ENCODE results near the gene UGT1A6. TPM values are rescaled to one million over a fixed set of nuclear protein-coding genes. Genes with fewer than 3 reads are reported as not detected.

Gene UGT1A6
- total and polyA plus RNA-seq, 2 of the 4 experiments (the other 2 are of a cell fraction) = not detected

DNA sequence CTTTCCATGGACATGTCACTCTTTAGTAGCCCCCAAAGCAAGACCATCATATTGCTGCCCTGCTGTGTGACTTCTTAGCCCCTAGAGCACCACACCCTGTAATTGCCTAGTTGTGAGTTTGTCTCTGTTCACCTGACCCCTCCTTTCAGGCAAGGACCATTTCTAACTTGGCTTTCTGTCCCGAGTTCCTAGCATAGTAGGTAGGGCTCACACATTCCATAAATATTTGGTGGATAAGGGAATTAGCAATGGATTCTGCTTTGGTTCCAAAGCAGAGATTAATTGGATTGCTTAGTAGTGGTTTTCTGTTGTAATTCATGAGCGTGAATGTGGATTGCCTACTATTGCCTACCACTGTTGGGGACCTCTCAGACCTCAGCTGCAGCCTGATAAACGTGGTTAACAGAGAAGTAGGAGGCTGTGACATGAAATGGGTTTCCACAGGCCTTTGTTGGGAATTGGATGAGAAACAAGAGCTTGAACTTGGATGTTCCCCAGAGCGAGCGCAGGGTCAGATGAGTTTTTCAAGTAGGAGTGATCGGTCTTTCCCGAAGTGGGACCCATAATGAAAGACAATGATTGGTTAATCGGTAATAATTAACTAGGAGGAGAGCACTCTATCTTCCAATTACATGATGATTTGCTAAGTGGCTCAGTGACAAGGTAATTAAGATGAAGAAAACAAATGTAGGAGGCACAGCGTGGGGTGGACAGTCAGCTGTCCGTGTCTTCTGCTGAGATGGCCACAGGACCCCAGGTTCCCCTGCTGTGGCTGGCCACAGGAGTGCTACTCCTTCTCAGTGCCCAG, 54.0 kb downstream of the UGT1A6 start:
- no peak overlapping the region for H3K9ac ChIP-seq (ENCODE audit: low read depth, low read length)
- H3K4me2 ChIP-seq (ENCODE audit: low read depth, low read length) = no peak overlapping the region
- H3K56ac ChIP-seq (ENCODE audit: extremely low read depth, insufficient read depth, low read length) = no peak overlapping the region
- no peak overlapping the region; the same call in 2 of the 3 replicates for H2BK15ac ChIP-seq (ENCODE audit: low read depth, low read length)
- no peak overlapping the region for H3K4ac ChIP-seq (ENCODE audit: low read depth, low read length)
- POLR2A ChIA-PET (ENCODE audit: unreplicated experiment) = no interaction called here
- ATAC-seq (ENCODE audit: low read depth) (no peak), DNase-seq (no peak)
- CTCF ChIA-PET = interaction anchor here (0.6 kb wide), 1 partner anchor 16 kb away, joined by 3 read pairs; no protein-coding TSS in a partner anchor
- H4K8ac ChIP-seq (ENCODE audit: low read depth in 2 of 2, low read length in 2 of 2) = no peak overlapping the region
- H3K9me3 ChIP-seq (ENCODE audit: control insufficient read depth, insufficient read depth, low read length) = peaks cover 4% of the 10 kb centered on the region; the same call in 1 of the 2 replicates
- no peaks in the 10 kb centered on the region; the same call in 1 of the 2 replicates for H3K27me3 ChIP-seq (ENCODE audit: control insufficient read depth, insufficient read depth, low read length)
- H3K27ac ChIP-seq (ENCODE audit: insufficient read depth, low read length) = no peak overlapping the region
- dilution Hi-C loops (cut with HindIII; ENCODE audit: low sequenced_read_pairs, unreplicated experiment) = no loop called here
- H3K36me3 ChIP-seq (ENCODE audit: control insufficient read depth, insufficient read depth, low read length) = no peaks in the 10 kb centered on the region
- no peak overlapping the region for H3K14ac ChIP-seq (replicated peaks; ENCODE audit: low read depth, low read length)
- H3K4me1 ChIP-seq (ENCODE audit: control insufficient read depth, insufficient read depth, low read length) = no peaks in the 10 kb centered on the region
- H2BK5ac ChIP-seq (ENCODE audit: low read depth, low read length, poor library complexity, severe bottlenecking) = no peak overlapping the region
- BruUV-seq (replicated peaks) = no TSS peak
- no peak overlapping the region for H2AK9ac ChIP-seq (replicated peaks; ENCODE audit: low read depth, low read length, poor library complexity)
- no peaks in the 10 kb centered on the region for H3K9me1 ChIP-seq (ENCODE audit: insufficient read depth, low read length)
- H3K18ac ChIP-seq (ENCODE audit: low read depth, low read length) = no peak overlapping the region
- H2AFZ ChIP-seq (replicated peaks; ENCODE audit: low read length, poor library complexity) = no peak overlapping the region
- H3K4me3 ChIP-seq (ENCODE audit: insufficient read depth, low read depth, low read length) = no peak overlapping the region
- H4K5ac ChIP-seq (ENCODE audit: low read depth, low read length) = no peak overlapping the region
- no peak overlapping the region for H4K91ac ChIP-seq (ENCODE audit: insufficient read depth, low read depth, low read length)
- no peak overlapping the region for H2BK120ac ChIP-seq (ENCODE audit: low read depth, low read length)
- no peak overlapping the region for H3K23ac ChIP-seq (ENCODE audit: low read depth, low read length)
- in situ Hi-C loops (cut with MboI; ENCODE audit: low sequenced_read_pairs) = no loop called here
- no peaks in the 10 kb centered on the region for H4K20me1 ChIP-seq (ENCODE audit: insufficient read depth, low read length)
- no CpG with 5 or more reads among the region's 10 CpGs for WGBS, 2 experiments (ENCODE audit: extremely low coverage in 2 of 2, insufficient read length in 1 of 2)
- H2BK20ac ChIP-seq (ENCODE audit: low read depth, low read length) = no peak overlapping the region
- H2AK5ac ChIP-seq (ENCODE audit: low read depth, low read length) = no peak overlapping the region
- intact Hi-C loops (cut with micrococcal nuclease) = no loop called here
- H3K79me1 ChIP-seq (ENCODE audit: low read depth in 1 of 2, low read length in 2 of 2) = no peaks in the 10 kb centered on the region
- TF ChIP-seq, protein P1, sequence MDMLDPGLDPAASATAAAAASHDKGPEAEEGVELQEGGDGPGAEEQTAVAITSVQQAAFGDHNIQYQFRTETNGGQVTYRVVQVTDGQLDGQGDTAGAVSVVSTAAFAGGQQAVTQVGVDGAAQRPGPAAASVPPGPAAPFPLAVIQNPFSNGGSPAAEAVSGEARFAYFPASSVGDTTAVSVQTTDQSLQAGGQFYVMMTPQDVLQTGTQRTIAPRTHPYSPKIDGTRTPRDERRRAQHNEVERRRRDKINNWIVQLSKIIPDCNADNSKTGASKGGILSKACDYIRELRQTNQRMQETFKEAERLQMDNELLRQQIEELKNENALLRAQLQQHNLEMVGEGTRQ (IDR thresholded peaks at IDR 0.05; ENCODE audit: low read depth, low read length) = no peak
- TF ChIP-seq CHD1 (IDR thresholded peaks at IDR 0.05; ENCODE audit: low read depth, low read length) = no peak
- TF ChIP-seq FOS (IDR thresholded peaks at IDR 0.05; ENCODE audit: low read depth, low read length) = no peak
- TF ChIP-seq MXI1 (IDR thresholded peaks at IDR 0.05; ENCODE audit: borderline replicate concordance, low read depth, low read length) = no peak
- no peak for TF ChIP-seq CTCF (conservative IDR thresholded peaks at IDR 0.05; ENCODE audit: low read depth, low read length)
- TF ChIP-seq CEBPB (IDR thresholded peaks at IDR 0.05; ENCODE audit: low read depth, low read length) = no peak
- TF ChIP-seq MAZ (IDR thresholded peaks at IDR 0.05; ENCODE audit: borderline replicate concordance, low read depth, low read length) = no peak
- TF ChIP-seq RCOR1 (IDR thresholded peaks at IDR 0.05; ENCODE audit: insufficient replicate concordance, low read length) = no peak
- no peak for TF ChIP-seq RFX5 (IDR thresholded peaks at IDR 0.05; ENCODE audit: low read depth, low read length)
- TF ChIP-seq NFE2L2 (IDR thresholded peaks at IDR 0.05; ENCODE audit: low read depth, low read length) = no peak
- no peak for TF ChIP-seq POLR2A (IDR thresholded peaks at IDR 0.05; ENCODE audit: low read depth, low read length)
- TF ChIP-seq RAD21 (IDR thresholded peaks at IDR 0.05; ENCODE audit: low read length) = no peak
- no peak for TF ChIP-seq MAFK (IDR thresholded peaks at IDR 0.05; ENCODE audit: low read depth, low read length)
- TF ChIP-seq SMC3 (IDR thresholded peaks at IDR 0.05; ENCODE audit: low read depth, low read length) = no peak
- no peak for TF ChIP-seq BHLHE40 (IDR thresholded peaks at IDR 0.05; ENCODE audit: low read depth, low read length)

Data from IMR-90 (cell line).